OCI-M2 (cell line): ENCODE results near the gene MZB1.
"Not testable (repeated sequence)": the region's sequence is repeated elsewhere in the genome, so short reads cannot be mapped to it uniquely, and the experiment has no call there.

Source experiments
- DNase-seq: peaks from one replicate; lab custom pipeline; 2025; ENCODE audit not compliant: unreplicated experiment; lab: John Stamatoyannopoulos, UW

MZB1 gene

DNA sequence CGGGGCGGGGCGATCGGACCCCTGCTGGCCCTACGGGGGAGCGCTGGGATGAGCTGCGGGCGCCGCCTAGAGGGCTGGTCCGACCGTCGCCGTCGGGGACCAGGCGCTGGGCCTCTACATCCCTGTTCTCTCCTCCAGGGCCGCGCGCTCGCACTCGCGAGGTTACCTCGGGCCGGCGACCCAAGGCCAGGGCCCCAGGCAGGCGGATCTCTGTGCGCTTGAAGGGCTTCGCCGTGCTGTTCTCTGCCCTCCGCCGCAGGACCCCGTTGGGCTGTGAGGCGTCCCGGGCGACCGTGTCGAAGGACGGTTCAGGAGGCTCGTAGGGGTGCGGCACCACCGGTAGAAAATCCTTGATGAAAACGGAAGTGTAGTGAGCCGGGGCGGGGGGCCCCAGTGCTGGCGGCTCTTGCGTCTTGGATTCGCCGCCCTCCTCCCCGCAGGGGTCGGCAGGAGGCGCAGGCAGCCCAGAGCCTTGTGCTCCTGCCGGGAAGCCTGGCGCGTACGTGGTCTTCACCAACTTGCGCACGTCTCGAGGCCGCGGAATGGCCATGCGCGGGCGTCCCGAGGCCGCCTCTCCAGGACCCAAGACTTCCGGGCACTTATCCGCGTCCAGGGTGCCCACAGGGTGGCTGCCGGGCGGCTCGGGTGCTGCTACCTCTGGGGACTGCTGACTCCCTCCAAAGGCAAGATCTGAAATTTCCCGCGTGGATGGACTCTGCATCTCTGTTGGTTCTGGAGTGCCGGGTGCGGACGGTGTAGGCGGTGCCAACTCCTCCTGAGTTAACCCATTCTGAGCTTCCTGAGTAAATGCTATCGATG lies 3.2 kb upstream of the MZB1 start:
- no peak for DNase-seq

DNA sequence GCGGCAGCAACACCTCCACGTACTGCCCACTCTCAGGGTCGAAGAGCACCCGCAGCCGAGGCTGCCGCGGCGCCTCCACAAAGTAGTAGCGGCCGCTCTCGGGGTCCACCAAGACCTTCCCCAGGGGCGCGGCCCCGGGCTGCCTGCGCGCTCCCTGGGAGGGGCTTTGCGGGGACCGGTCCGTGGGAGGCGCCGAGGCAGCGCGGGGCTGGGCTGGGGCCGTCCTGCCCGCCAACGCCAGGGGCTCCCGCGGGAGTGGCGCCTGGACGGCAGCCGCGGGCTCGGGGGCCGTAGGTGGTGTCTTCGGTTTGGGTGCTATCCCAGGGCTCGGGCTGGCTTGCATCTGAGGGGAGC lies 2.6 kb upstream of the MZB1 start:
- DNase-seq: no peak

GRCh38 chr5:139391570-139392323 lies 2.0 kb upstream of the MZB1 start:
- DNase-seq: no peak

DNA sequence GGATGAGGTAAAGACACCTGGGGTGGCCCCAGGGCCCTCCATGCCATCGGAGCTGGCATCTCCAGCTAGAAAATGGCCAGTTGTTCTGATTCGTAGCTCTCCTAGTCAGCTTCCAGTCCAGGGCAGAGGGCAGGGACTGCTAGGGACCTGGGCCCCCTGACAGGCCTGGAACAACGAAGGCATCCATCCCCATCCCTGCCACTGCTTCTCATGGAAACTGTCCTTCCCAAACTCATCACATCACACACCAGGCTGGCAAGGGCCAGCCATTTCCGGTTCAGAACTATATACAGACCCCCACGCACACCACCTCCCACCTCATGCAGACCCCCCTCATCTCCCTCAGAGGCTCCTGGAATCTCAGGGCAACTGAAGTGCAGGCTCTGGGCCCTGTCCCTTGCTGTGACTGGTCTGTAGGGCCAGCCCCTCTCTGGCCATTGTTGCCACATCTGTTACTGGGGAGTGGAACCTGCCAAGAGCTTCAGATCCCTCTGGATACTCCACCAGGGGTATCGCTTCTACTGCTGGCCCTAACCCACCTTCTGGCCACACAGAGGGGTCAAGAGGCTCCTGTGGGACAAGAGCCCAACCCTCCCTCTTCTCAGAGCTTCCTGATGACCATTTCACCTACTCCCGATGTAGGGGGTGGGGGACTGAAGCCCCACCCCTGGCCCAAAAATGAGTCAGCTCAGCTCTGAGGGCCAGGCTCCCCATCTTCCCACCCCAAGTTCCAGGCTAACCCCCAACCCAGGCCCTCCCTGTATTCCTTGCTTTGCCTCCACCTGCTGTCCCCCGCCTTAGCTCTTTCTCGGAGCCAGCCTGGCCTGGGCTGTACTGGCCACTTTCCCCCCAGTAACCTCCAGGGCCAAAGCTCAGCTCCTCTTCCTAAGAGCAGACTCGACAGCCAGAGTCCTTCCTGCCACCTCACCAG lies 1.2 kb upstream of the MZB1 start:
- DNase-seq: no peak

GRCh38 chr5:139388198-139388821 lies 1.4 kb downstream of the MZB1 start:
- no peak for DNase-seq

DNA sequence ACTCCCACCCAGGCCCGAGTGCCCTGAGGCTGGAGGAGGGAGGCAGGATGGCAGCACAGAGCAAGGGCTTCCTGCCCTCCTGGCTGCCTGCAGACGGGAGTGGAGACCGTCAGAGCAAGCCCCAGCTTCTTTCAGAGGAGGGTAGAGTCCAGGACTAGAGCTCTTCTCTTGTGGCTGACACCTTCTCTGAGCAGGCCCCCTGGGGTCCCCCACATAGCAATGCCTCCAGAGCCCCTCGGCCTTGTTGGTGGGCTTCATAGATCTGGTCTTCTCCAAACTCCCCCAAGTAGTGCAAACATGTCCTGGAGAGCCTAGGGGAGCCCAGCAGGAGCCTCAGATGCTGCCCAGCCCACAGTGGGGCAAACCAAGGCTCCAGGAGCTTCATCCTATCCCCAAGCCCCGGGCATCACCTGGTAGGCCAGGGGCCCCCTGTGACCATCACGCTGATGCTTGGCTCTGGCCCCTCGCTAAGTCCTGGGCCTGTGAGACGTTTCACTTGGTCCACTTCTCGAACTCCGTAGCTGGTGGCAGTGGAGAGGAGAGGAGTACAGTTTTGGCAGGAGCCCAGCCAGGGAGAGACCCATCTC lies 2.0 kb downstream of the MZB1 start:
- no peak for DNase-seq

DNA sequence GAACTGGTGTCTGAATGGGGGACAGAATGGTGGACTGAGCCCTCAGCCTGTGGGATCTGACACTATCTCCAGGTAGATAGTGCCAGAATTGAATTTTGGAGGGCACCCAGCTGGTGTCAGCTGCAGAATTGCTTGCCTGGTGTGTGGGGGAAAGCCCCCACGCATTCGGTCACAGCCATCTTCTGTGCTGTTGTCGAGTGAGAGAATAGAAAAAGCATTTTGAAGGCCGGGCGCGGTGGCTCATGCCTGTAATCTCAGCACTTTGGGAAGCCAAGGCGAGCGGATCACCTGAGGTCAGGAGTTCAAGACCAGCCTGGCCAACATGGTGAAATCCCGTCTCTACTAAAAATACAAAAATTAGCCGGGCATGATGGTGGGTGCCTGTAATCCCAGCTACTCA lies 2.8 kb downstream of the MZB1 start:
- not testable (repeated sequence) for DNase-seq

DNA sequence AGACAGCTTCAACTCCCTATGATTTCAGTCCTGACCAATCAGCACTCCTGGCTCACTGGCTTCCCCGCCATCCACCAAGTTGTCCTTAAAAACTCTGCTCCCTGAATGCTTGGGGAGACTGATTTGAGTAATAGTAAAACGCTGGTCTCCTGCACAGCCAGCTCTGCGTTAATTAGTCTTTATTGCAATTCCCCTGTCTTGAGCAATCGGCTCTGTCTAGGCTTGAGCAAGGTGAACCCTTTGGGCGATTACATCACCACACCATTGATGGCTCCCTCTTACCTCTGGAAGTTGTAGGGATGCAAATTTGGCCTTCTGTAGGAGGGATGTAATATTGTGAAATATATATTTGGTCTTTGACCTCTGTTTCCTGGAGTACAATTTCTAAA lies 3.7 kb downstream of the MZB1 start:
- no peak for DNase-seq

DNA sequence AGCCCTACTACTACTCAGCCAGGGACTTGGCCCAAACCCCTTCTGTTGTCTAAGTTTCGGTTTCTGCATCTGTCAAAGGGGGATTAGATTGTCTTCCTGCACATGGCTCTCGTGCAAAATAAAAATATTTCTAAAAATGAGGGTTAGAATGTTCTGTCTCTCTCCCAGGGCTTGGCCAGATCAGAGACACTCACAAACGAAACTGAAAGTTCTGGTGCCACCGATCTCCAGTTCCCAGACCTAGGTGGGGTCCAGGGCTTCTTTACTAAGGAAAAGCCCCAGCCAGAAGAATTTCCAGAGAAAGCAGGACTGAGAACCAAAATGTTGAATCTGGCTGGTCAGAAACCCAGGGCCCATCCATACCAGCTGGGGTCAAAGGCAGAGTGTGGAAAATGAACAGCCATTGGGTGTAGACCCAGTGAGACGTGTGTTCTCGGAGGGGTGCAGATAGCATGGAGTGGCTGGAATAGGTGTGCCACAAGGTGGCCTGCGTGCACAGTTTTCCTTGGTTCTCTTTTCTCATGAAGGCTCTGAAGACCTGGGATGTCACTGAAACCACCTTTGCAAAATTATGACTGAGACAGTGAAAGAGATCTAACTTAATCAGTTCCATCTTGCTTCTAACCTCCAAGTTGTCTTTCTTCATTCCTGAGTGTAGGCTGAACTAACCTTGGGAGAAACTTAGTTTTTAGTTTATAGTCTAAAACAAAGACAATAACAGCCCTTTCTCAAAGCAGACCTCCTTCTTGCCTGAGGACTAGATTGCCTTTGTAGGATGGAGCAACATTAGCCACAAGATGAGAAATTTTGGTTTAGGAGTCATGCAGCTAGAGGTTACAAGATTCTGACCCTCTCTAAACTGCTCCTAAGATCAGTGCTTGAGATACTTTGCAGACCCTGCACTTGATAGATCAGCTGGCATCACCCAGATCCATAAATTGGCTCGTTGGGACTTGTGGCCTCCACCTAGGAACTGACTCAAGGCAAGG lies 4.4 kb downstream of the MZB1 start:
- DNase-seq: no peak

DNA sequence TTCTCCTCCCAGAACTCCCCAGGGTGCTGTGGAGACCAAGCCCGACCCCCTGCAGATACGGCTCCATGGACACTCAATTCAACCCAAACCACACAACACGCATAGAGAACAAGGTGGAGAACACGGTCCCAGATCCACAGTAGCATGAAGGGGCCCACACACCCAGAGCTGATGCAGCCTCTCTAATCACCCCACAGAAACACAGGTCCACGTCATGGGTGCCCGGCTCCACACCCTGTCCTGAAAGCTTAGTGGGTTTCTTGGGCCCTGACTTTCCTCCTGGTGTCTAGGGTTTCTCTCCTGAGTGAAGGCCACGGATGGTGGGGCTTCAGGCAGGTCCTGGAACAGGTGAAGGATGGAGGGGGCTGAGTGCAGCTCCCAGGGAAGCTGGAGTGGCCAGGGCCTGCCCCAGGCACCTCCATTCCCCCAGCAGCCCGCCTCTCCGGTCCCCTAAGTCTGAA lies 5.1 kb downstream of the MZB1 start:
- no peak for DNase-seq

DNA sequence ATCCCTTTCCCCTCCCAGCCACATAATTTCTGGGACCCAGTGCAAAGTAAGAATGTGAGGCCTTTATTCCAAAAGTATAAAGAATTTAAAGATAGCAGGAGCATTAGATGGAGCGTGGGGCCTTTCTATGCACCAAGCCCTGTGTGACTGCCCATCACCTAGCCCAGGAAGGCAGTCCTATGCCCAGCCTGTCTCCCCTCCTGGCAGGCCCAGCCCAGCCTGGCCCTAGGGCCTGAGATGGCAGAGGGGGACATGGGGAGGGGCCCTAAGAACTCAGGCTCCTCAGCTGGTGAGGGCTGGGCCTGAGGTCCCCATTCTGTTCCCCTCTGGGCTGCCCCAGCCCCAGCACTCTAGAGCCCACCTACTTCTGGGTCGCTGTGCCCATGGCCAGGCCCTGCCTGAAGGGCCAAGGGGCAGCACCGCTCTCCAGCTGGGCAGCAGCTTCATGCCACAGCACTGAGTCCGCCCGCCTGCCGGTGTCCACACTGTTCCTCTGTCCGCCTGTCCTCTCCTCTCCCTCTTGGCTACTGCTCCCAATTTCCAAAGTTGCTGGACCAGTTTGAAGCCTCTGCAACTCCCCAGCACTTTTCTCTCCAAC lies 5.6 kb downstream of the MZB1 start:
- DNase-seq: no peak

DNA sequence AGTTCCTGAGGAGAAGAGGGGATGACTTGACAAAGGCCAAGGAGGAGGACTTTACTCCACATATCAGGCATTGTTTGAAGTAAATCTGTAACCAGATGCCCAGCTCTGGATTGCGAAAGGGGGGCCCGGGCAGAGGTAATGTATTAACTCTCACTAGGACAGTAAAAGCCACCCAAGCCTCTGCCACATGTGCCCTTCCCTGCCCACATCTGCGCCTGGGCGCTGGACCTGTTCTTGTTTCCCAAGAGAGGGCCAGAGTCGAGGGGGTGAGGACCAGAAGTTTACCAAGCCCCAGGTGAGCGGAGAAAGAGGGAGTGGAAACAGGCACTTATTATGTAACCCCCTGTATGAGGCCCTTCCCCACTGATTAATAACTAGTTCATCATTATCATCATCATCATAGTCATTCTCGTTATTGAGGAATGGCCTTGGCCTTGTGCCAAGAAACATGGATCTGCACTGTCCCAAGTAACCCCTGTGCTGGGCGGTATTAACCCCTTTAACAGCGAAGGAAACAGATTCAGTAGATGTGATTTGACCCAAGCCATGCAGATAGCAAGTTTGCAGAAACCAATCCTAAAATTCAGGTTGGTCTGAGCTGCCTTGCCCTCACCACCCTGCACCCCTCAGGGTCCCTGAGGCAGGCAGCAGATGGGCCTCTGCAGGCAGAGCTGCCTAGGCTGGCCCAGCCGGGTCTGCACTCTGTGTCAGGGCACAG lies 6.3 kb downstream of the MZB1 start, which contains the start of gene SLC23A1:
Gene SLC23A1, minus strand, starts transcription at position 23 of the 718 bp plus-strand sequence. CDS start 44 bp downstream, outside the sequence.
- no peak for DNase-seq

GRCh38 chr5:139382807-139383206 lies 6.9 kb downstream of the MZB1 start:
- DNase-seq: no peak

DNA sequence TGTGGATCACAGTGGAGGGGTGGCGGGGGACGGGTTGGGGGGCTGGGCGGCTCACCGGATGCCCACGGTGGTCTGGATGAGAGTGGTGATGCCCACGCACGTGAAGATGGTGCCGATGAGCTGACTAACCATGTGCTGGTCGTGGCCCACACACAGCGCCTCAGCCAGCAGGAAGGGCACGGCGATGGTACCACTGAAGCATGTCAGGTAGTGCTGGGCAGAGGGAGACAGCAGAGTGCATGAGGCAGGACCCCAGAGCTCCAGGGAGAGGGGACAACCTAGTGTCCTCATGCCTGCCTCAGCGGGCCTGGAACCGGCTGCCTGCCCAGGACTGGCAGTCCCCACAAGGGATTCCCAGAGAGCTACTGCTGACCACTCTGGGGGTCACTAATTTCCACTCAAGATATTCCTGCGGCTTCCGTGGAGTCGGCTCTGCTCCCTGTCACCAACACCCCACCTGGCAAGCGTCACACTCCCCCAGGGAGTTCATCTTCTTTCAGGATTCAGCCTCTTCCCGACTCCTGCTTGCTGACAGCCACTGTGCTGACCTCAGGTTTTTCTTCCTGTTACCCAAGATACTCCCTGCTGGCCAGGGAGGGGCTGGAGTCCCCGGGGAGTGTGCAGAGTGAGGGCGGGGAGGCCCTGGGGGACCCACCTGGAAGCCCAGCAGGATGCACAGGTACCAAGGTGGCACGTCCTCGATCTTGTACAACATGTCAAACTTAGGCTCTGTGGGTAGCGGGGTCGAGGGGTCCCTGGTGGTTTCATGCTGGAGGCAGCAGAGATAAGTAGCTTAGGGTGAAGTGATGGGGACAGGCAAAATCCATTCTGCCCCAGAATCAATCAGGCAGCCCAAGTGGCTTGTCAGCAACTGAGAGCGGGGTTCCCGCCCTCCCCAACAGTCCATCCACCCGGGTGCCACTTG lies 7.6 kb downstream of the MZB1 start:
- DNase-seq: no peak

DNA sequence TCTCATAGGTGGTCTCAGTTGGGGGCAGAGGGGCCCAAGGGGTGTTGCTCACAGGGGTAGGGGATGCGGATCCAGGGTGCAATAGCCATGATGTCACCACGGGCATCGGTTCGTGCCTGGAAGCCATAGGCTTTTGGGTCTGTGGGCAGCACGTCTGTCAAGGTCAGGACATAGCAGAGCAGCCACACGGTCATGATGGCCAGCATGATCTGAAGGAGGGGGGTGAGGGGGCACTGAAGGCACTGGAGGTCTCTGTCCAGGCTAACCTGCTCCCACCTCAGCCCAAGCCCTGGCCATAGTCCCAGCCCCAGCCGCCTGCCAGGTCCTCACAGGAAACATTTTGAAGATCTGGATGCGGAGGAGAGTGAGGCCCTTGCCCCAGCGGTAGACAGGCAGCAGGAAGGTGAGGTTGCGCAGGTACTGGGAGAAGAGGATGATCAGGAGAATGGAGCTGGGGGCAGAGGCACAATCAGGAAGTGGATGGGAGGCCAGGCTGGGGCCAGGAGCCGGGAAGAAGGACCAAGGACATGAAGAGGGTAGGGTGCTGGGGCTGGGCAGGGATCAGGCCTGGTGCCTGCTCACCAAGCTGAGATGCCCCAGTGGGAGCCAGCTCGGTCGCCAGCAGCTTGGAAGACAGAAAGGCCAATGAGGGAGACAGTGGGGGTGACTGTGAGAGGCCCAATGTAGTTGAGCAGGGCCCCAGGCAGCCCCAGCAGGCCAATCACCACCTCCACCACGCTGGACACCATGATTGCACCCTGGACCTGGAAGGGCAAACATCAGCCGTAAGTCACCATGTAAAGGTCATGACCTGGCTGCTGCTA lies 9.9 kb downstream of the MZB1 start:
- DNase-seq: no peak

- DNase-seq: no peak
Observed at GRCh38 chr5:139378941-139379361, 10.8 kb downstream of the MZB1 start.
